HepG2 (cell line): Measurements from ENCODE around the gene VKORC1L1. TPM values are rescaled to one million over a fixed set of nuclear protein-coding genes. Genes with fewer than 3 reads are reported as not detected.
A peak's percentile ranks its signal among the peaks of the same experiment; 100 is the strongest.

ENCODE experiments used
- FOXO4 ChIP-seq: sonication (generic); formaldehyde crosslinking; conservative IDR thresholded peaks from 2 replicates; pipeline ENCODE4 v1.8.1; 2023; ENCODE audit warnings: missing genetic modification reagents
- MZF1 ChIP-seq: sonication (generic); formaldehyde crosslinking; IDR thresholded peaks from 2 replicates; pipeline ENCODE4 v1.8.1; 2023; ENCODE audit warnings: mild to moderate bottlenecking, missing genetic modification reagents, borderline replicate concordance
- TARDBP ChIP-seq: sonication (generic); formaldehyde crosslinking; IDR thresholded peaks from 2 replicates; pipeline ENCODE4 v1.8.0; 2022; ENCODE audit warnings: mild to moderate bottlenecking, missing genetic modification reagents
- TBL1XR1 ChIP-seq: fragments of 150-350 bp; IDR thresholded peaks from 2 replicates; pipeline ENCODE4 v1.6.1; 2014; ENCODE audit warnings: borderline replicate concordance, low read length; ENCODE audit not compliant: partially characterized antibody
- TBP ChIP-seq: sonication (generic); formaldehyde crosslinking; IDR thresholded peaks from 2 replicates; pipeline ENCODE4 v1.5.0; 2020; ENCODE audit warnings: missing genetic modification reagents
- ZNF317 ChIP-seq: sonication (generic); formaldehyde crosslinking; IDR thresholded peaks from 2 replicates; pipeline ENCODE4 v1.5.0; 2020; ENCODE audit warnings: mild to moderate bottlenecking, missing genetic modification reagents
- ZNF543 ChIP-seq: sonication (generic); formaldehyde crosslinking; IDR thresholded peaks from 2 replicates; pipeline ENCODE4 v1.4.0; 2020; ENCODE audit warnings: mild to moderate bottlenecking, missing genetic modification reagents
- ZNF777 ChIP-seq: sonication (generic); formaldehyde crosslinking; IDR thresholded peaks from 2 replicates; pipeline ENCODE4 v1.4.0; 2020; ENCODE audit warnings: missing genetic modification reagents
- ZNF839 ChIP-seq: sonication (generic); formaldehyde crosslinking; IDR thresholded peaks from 2 replicates; pipeline ENCODE4 v1.4.0; 2020; ENCODE audit warnings: missing genetic modification reagents, mild to moderate bottlenecking, borderline replicate concordance
- ZSCAN25 ChIP-seq: sonication (generic); formaldehyde crosslinking; IDR thresholded peaks from 2 replicates; pipeline ENCODE4 v1.8.0; 2022; ENCODE audit warnings: mild to moderate bottlenecking, missing genetic modification reagents
- polyA plus RNA-seq, 8 experiments: library from polyadenylated mRNA; depleted of rRNA in 3 of 8; stranded (reverse) in 7 of 8; unstranded in 1 of 8; fragments of >200 nt; fragmentation: Illumina TruSeq in 4 of 8; extraction: Trizol in 4 of 8; gene quantifications; 2 replicates each; pipeline versions ENCODE4 v1.2.1 to v1.2.3, GENCODE V29; 2011 to 2016; ENCODE audit warnings: low read depth in 4 of 8, missing spikeins in 1 of 8, mixed read lengths in 1 of 8; ENCODE audit not compliant: insufficient read depth in 1 of 8
- total RNA-seq, 5 experiments: library from RNA; depleted of rRNA; stranded (reverse); fragments of >200 nt; fragmentation: Illumina TruSeq; extraction: Trizol; gene quantifications; 2 replicates each; pipeline ENCODE4 v1.2.3, GENCODE V29; 2016; ENCODE audit warnings: low read depth in 1 of 5
- TF ChIP-seq, protein P1 (sequence below): IDR thresholded peaks from 2 replicates; pipeline ENCODE4 v1.6.1; 2016; ENCODE audit warnings: missing compliant biosample characterization, missing genetic modification reagents, borderline replicate concordance
- TF ChIP-seq, protein P2 (sequence below): sonication (generic); formaldehyde crosslinking; conservative IDR thresholded peaks from 2 replicates; pipeline ENCODE4 v1.4.0; 2020; ENCODE audit warnings: missing genetic modification reagents
- TF ChIP-seq, protein P3 (sequence below): sonication (generic); formaldehyde crosslinking; IDR thresholded peaks from 2 replicates; pipeline ENCODE4 v1.9.0; 2021; ENCODE audit warnings: mild to moderate bottlenecking, missing genetic modification reagents
- TF ChIP-seq, protein P4 (sequence below): IDR thresholded peaks from 2 replicates; pipeline ENCODE4 v1.6.1; 2016; ENCODE audit warnings: low read depth, control low read depth

Gene VKORC1L1
- total and polyA plus RNA-seq, 2 of the 13 experiments (the other 11 are each of a cell fraction or from before 2014, with no cell fraction given): 13.9 to 16.5 TPM

DNA sequence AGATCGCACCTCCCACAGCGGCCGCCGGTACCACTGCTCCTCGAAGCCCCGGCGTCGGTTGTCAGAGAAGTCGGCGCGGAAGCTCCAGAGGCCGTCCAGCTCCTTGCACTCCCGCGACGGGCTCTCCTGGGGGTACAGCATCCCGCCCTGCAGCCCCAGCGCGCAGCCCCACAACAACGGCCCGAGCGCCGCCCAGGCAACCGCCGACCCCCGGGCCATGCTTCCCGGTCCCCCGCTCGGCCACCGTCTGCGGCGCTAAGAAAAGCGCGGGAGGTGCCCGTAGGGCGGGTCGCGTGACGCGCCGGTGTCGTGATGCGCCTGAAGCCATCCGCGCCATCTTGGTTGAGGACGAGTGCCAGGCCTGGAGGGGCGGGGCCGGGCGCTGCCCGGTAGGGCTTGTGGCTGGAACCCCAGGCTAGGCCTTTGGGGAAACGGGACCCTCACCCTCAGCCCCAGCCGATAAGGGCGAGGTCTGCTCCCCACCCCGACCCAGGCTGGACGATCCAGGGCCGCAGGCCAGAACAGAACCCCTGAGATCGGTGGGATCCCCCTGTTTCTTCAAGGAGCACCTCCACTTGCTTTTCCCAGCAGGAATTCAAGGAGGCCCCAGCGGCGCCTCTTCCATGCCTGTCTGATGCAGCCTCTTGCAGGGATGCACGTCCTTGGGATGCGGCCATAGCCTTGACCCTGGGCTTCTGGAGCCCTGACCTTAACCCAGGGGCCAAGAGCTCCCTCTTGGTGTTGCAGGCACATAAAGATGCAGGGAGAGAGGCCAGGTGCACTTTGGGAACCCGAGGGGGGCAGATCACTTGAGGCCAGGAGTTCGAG, 109.3 kb downstream of the VKORC1L1 start, which contains the start of gene GUSB (continued):
- TF ChIP-seq, protein P1, sequence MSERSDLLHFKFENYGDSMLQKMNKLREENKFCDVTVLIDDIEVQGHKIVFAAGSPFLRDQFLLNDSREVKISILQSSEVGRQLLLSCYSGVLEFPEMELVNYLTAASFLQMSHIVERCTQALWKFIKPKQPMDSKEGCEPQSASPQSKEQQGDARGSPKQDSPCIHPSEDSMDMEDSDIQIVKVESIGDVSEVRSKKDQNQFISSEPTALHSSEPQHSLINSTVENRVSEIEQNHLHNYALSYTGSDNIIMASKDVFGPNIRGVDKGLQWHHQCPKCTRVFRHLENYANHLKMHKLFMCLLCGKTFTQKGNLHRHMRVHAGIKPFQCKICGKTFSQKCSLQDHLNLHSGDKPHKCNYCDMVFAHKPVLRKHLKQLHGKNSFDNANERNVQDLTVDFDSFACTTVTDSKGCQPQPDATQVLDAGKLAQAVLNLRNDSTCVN (CRISPR knock-in tag): peak; percentile 77
- TF ChIP-seq ZNF317 (CRISPR knock-in tag) (peak; percentile 53), ZNF543 (CRISPR knock-in tag) (peak; percentile 90), TBL1XR1 (no peak), FOXO4 (CRISPR knock-in tag) (no peak), MZF1 (CRISPR knock-in tag) (no peak), TARDBP (CRISPR knock-in tag) (peak; percentile 98), ZNF839 (CRISPR knock-in tag) (peak; percentile 89; the same call in 1 of the 2 replicates), ZSCAN25 (CRISPR knock-in tag) (no peak), ZNF777 (CRISPR knock-in tag) (peak; percentile 94), TBP (CRISPR knock-in tag) (peak; percentile 84; the same call in 1 of the 2 replicates)
- TF ChIP-seq, protein P2, sequence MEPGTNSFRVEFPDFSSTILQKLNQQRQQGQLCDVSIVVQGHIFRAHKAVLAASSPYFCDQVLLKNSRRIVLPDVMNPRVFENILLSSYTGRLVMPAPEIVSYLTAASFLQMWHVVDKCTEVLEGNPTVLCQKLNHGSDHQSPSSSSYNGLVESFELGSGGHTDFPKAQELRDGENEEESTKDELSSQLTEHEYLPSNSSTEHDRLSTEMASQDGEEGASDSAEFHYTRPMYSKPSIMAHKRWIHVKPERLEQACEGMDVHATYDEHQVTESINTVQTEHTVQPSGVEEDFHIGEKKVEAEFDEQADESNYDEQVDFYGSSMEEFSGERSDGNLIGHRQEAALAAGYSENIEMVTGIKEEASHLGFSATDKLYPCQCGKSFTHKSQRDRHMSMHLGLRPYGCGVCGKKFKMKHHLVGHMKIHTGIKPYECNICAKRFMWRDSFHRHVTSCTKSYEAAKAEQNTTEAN (CRISPR knock-in tag): peak; percentile 91
- TF ChIP-seq, protein P3, sequence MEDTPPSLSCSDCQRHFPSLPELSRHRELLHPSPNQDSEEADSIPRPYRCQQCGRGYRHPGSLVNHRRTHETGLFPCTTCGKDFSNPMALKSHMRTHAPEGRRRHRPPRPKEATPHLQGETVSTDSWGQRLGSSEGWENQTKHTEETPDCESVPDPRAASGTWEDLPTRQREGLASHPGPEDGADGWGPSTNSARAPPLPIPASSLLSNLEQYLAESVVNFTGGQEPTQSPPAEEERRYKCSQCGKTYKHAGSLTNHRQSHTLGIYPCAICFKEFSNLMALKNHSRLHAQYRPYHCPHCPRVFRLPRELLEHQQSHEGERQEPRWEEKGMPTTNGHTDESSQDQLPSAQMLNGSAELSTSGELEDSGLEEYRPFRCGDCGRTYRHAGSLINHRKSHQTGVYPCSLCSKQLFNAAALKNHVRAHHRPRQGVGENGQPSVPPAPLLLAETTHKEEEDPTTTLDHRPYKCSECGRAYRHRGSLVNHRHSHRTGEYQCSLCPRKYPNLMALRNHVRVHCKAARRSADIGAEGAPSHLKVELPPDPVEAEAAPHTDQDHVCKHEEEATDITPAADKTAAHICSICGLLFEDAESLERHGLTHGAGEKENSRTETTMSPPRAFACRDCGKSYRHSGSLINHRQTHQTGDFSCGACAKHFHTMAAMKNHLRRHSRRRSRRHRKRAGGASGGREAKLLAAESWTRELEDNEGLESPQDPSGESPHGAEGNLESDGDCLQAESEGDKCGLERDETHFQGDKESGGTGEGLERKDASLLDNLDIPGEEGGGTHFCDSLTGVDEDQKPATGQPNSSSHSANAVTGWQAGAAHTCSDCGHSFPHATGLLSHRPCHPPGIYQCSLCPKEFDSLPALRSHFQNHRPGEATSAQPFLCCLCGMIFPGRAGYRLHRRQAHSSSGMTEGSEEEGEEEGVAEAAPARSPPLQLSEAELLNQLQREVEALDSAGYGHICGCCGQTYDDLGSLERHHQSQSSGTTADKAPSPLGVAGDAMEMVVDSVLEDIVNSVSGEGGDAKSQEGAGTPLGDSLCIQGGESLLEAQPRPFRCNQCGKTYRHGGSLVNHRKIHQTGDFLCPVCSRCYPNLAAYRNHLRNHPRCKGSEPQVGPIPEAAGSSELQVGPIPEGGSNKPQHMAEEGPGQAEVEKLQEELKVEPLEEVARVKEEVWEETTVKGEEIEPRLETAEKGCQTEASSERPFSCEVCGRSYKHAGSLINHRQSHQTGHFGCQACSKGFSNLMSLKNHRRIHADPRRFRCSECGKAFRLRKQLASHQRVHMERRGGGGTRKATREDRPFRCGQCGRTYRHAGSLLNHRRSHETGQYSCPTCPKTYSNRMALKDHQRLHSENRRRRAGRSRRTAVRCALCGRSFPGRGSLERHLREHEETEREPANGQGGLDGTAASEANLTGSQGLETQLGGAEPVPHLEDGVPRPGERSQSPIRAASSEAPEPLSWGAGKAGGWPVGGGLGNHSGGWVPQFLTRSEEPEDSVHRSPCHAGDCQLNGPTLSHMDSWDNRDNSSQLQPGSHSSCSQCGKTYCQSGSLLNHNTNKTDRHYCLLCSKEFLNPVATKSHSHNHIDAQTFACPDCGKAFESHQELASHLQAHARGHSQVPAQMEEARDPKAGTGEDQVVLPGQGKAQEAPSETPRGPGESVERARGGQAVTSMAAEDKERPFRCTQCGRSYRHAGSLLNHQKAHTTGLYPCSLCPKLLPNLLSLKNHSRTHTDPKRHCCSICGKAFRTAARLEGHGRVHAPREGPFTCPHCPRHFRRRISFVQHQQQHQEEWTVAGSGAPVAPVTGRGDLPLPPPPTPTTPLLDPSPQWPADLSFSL (CRISPR knock-in tag): no peak; the same call in 1 of the 2 replicates
- TF ChIP-seq, protein P4, sequence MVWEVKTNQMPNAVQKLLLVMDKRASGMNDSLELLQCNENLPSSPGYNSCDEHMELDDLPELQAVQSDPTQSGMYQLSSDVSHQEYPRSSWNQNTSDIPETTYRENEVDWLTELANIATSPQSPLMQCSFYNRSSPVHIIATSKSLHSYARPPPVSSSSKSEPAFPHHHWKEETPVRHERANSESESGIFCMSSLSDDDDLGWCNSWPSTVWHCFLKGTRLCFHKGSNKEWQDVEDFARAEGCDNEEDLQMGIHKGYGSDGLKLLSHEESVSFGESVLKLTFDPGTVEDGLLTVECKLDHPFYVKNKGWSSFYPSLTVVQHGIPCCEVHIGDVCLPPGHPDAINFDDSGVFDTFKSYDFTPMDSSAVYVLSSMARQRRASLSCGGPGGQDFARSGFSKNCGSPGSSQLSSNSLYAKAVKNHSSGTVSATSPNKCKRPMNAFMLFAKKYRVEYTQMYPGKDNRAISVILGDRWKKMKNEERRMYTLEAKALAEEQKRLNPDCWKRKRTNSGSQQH (CRISPR knock-in tag): peak; percentile 88; the same call in 1 of the 2 replicates
